GM23338 (cell line): Measurements from ENCODE around the gene VPS52.
A peak's percentile ranks its signal among the peaks of the same experiment; 100 is the strongest.

ENCODE experiments used
- CTCF ChIP-seq, 2 experiments: fragments of 200-600 bp in 1 of 2; sonication (generic) in 1 of 2; conservative IDR thresholded peaks; 2 replicates each; pipeline versions ENCODE4 v1.5.1 to v1.6.1; 2016 to 2017; ENCODE audit warnings: antibody characterized with exemption in 2 of 2, low read depth in 2 of 2, mild to moderate bottlenecking in 2 of 2, moderate library complexity in 1 of 2
- EZH2phosphoT487 ChIP-seq: fragments of 200-600 bp; sonication (generic); IDR thresholded peaks from one replicate; pipeline ENCODE4 v1.8.1; 2018; ENCODE audit warnings: antibody characterized with exemption; ENCODE audit not compliant: unreplicated experiment
- POLR2AphosphoS5 ChIP-seq: IDR thresholded peaks from 2 replicates; pipeline ENCODE4 v1.6.1; 2016; ENCODE audit warnings: antibody characterized with exemption, low read depth
- REST ChIP-seq: IDR thresholded peaks from one replicate; pipeline ENCODE4 v1.6.1; 2018; ENCODE audit warnings: antibody characterized with exemption; ENCODE audit not compliant: unreplicated experiment
- STAT1 ChIP-seq: IDR thresholded peaks from one replicate; pipeline ENCODE4 v1.6.1; 2016; ENCODE audit warnings: antibody characterized with exemption; ENCODE audit not compliant: unreplicated experiment

GRCh38 chr6:33213166-33213988, 58.3 kb downstream of the VPS52 start:
- no peak for TF ChIP-seq CTCF (conservative IDR thresholded peaks at IDR 0.05; ENCODE audit: low read depth in 2 of 2)
- TF ChIP-seq POLR2AphosphoS5: peak; percentile 49; the same call in 1 of the 2 replicates
- no peak for TF ChIP-seq EZH2phosphoT487
- no peak for TF ChIP-seq REST
- TF ChIP-seq STAT1: no peak
